Uterus (tissue), 2 donors: Measurements from ENCODE around the gene EPS8L1.

ENCODE experiments used
- CTCF ChIP-seq, 4 experiments: fragments of 200-600 bp in 2 of 4; fragments of 450-650 bp in 2 of 4; sonication (generic) in 2 of 4; IDR thresholded peaks; one replicate each; pipeline ENCODE4 v1.5.1; 2016 to 2019; ENCODE audit warnings: antibody characterized with exemption in 4 of 4, mild to moderate bottlenecking in 2 of 4, moderate library complexity in 1 of 4
- POLR2A ChIP-seq, 2 donors: fragments of 450-650 bp; IDR thresholded peaks; one replicate each; pipeline ENCODE4 v1.6.1; 2016; ENCODE audit warnings: antibody characterized with exemption in 2 of 2, mild to moderate bottlenecking in 1 of 2, moderate library complexity in 1 of 2

- TF ChIP-seq POLR2A (IDR thresholded peaks at IDR 0.05) (no peak), CTCF (IDR thresholded peaks at IDR 0.05) (no peak)
These were observed 43.4 kb downstream of the EPS8L1 start for GRCh38 chr19:55119053-55119452.
